AG10803 (cell line): ENCODE measurements around the gene ZNF322.
A peak's percentile ranks its signal among the peaks of the same experiment; 100 is the strongest.

Experiments used
- DNase-seq: peaks from one replicate; pipeline ENCODE4 v3.0.0; 2010; ENCODE audit warnings: low read depth
- H3K4me3 ChIP-seq: 2 replicates; pipeline ENCODE4 v1.5.1; 2011; ENCODE audit warnings: mild to moderate bottlenecking, low read length, control low read depth
- CTCF ChIP-seq: conservative IDR thresholded peaks from 2 replicates; pipeline ENCODE4 v1.5.1; 2011; ENCODE audit warnings: mild to moderate bottlenecking, low read length, control low read depth, inconsistent platforms

The ZNF322 gene

GRCh38 chr6:26607434-26608230 lies 51.9 kb downstream of the ZNF322 start:
- TF ChIP-seq CTCF: peak; percentile 92
- peak; percentile 64 for DNase-seq
- H3K4me3 ChIP-seq: peak overlapping the region; percentile 43

- DNase-seq: no peak
- H3K4me3 ChIP-seq: no peak overlapping the region
- no peak for TF ChIP-seq CTCF
Measured at GRCh38 chr6:26604797-26605196, 54.7 kb downstream of the ZNF322 start.

GRCh38 chr6:26604026-26604425 lies 55.5 kb downstream of the ZNF322 start:
- no peak for DNase-seq
- no peak for TF ChIP-seq CTCF
- H3K4me3 ChIP-seq: no peak overlapping the region

GRCh38 chr6:26602262-26602661 lies 57.3 kb downstream of the ZNF322 start:
- no peak overlapping the region for H3K4me3 ChIP-seq
- no peak for DNase-seq
- TF ChIP-seq CTCF: no peak

- no peak for DNase-seq
- no peak for TF ChIP-seq CTCF
- H3K4me3 ChIP-seq: no peak overlapping the region
Measured at GRCh38 chr6:26600759-26601158, 58.8 kb downstream of the ZNF322 start.

- no peak for TF ChIP-seq CTCF
- DNase-seq: no peak
- H3K4me3 ChIP-seq: no peak overlapping the region
Measured at GRCh38 chr6:26599591-26599990, 60.0 kb downstream of the ZNF322 start.

GRCh38 chr6:26599134-26599533 lies 60.4 kb downstream of the ZNF322 start:
- TF ChIP-seq CTCF: no peak
- no peak for DNase-seq
- no peak overlapping the region for H3K4me3 ChIP-seq
